ENCODE data around the gene PTGER1.
"Not testable (repeated sequence)": the region's sequence is repeated elsewhere in the genome, so short reads cannot be mapped to it uniquely, and the experiment has no call there.

PTGER1 gene

GRCh38 chr19:14463747-14464146 is 11.4 kb downstream of the PTGER1 start:
- CTCF ChIA-PET: interaction anchor here (5.4 kb wide), 1 partner anchor 16 kb away, joined by 50 read pairs; no protein-coding TSS in a partner anchor
- TF ChIP-seq CTCF (IDR thresholded peaks at IDR 0.05; ENCODE audit: control extremely low read depth, extremely low read depth, low read depth, missing control alignments): no peak
- POLR2A ChIA-PET: no interaction called here
- DNase-seq (ENCODE audit: extremely low spot score): no peak

GRCh38 chr19:14462401-14462800 is 12.8 kb downstream of the PTGER1 start:
- POLR2A ChIA-PET; DNase-seq (ENCODE audit: extremely low spot score): not testable (repeated sequence)
- CTCF ChIA-PET: interaction anchor here (1.4 to 1.9 kb wide), 2 partner anchors 17 to 19 kb away, joined by 3 to 5 read pairs; no protein-coding TSS in a partner anchor

- DNase-seq (ENCODE audit: extremely low spot score): no peak
- no peak for TF ChIP-seq CTCF (IDR thresholded peaks at IDR 0.05; ENCODE audit: control extremely low read depth, extremely low read depth, low read depth, missing control alignments)
- ChIA-PET CTCF (interaction anchor here (0.6 to 1.9 kb wide), 3 partner anchors 19 to 38 kb away, joined by 3 to 5 read pairs (median 3); no protein-coding TSS in a partner anchor), POLR2A (no interaction called here)
Measured at GRCh38 chr19:14460935-14461334, 14.2 kb downstream of the PTGER1 start.

DNA sequence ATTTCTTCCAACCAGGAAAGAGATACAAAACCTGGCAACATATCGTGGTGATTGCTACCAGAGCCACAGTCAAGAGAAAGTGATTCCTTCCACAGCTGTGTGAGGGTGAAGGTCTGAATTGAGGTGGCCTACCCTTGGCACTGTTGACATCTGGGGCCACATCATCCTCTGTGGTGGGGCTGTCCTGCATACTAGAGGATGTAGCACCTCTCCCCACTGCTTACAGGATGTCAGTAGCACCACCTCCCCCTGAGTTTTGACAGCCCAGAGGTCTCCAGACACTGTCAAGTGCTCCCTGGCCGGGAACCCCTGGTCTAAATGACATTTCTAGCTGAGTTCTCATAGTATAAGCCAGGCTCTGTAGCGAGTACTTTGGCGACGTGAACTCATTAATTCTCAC is 15.5 kb downstream of the PTGER1 start:
- TF ChIP-seq CTCF (IDR thresholded peaks at IDR 0.05; ENCODE audit: control extremely low read depth, extremely low read depth, low read depth, missing control alignments): no peak
- ChIA-PET CTCF (interaction anchor here (1.0 to 1.3 kb wide), 3 partner anchors 13 to 264 kb away, joined by 3 to 4 read pairs (median 4); no protein-coding TSS in a partner anchor), POLR2A (no interaction called here)
- DNase-seq (ENCODE audit: extremely low spot score): no peak

GRCh38 chr19:14452303-14452702 is 22.9 kb downstream of the PTGER1 start:
- not testable (repeated sequence) for DNase-seq (ENCODE audit: extremely low spot score)
- CTCF ChIA-PET: interaction anchor here (1.4 to 2.9 kb wide), 2 partner anchors 20 to 28 kb away, joined by 6 to 9 read pairs; no protein-coding TSS in a partner anchor
- POLR2A ChIA-PET: interaction anchor here (0.6 kb wide), 1 partner anchor 14 kb away, joined by 8 read pairs; no protein-coding TSS in a partner anchor

- no peak for DNase-seq (ENCODE audit: extremely low spot score)
- ChIA-PET CTCF (interaction anchor here (1.2 to 2.9 kb wide), 2 partner anchors 21 to 103 kb away, joined by 4 to 9 read pairs; no protein-coding TSS in a partner anchor), POLR2A (interaction anchor here (0.5 kb wide), 1 partner anchor 36 kb away, joined by 3 read pairs; no protein-coding TSS in a partner anchor)
- TF ChIP-seq CTCF (IDR thresholded peaks at IDR 0.05; ENCODE audit: control extremely low read depth, extremely low read depth, low read depth, missing control alignments): no peak
Measured at GRCh38 chr19:14450876-14451275, 24.3 kb downstream of the PTGER1 start.

DNA sequence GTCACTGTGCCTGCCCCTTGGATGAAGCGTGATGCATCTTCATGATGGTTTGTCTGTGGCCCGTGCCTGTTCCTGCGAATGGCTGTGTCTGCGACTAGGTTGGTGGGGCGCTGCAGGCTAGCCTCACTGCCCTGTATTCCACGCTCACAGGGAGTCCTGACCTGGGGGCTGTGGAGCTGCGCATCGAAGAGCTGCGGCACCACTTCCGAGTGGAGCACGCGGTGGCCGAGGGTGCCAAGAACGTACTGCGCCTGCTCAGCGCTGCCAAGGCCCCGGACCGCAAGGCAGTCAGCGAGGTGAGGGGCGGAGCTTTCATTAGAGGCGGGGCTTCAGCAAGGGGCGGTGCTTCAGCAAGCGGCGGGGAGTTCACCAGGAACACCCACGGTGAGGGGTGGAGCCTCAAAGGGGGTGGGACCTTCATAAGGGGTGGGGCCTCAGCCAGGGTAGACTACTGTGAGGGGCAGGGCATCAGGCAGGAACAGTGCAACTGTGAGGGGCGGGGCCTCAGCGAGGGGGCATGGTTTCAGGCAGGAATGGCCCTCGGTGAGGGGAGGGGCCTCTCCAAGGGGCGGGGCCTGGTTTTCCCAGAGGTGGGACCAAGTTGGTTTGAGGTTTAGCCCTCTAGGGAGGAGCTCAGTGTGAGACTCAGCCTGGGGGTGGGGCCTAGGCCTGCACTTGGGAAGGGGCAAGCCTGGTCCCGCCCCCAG is 24.8 kb downstream of the PTGER1 start:
- POLR2A ChIA-PET: interaction anchor here (0.5 kb wide), 1 partner anchor 37 kb away, joined by 3 read pairs; no protein-coding TSS in a partner anchor
- DNase-seq (ENCODE audit: extremely low spot score): peak; percentile 73
- TF ChIP-seq CTCF (IDR thresholded peaks at IDR 0.05; ENCODE audit: control extremely low read depth, extremely low read depth, low read depth, missing control alignments): no peak
- CTCF ChIA-PET: interaction anchor here (1.0 to 2.9 kb wide), 3 partner anchors 22 to 102 kb away, joined by 4 to 9 read pairs (median 4); no protein-coding TSS in a partner anchor
